ENCODE measurements around the gene TYW1.
"Not testable (repeated sequence)": the region's sequence is repeated elsewhere in the genome, so short reads cannot be mapped to it uniquely, and the experiment has no call there.

The TYW1 gene

DNA sequence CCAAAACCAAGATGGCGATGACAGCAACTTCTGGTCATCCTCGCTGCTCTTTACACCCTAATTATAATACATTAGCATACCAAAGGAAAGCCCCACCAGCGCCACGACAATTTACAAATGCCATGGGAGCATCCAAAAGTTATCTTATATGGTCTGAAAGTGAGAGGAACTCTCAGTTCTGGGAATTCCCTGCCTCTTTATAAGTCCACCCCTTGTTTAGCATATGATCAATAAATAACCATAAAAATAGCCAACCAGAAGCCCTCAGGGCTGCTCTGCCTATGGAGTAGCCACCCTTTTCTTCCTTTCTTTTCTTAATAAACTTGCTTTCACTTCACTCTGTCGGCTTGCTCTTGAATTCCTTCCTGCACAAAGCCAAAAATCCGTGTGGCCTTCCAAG is 262.7 kb downstream of the TYW1 start:
- not testable (repeated sequence) for DNase-seq

DNA sequence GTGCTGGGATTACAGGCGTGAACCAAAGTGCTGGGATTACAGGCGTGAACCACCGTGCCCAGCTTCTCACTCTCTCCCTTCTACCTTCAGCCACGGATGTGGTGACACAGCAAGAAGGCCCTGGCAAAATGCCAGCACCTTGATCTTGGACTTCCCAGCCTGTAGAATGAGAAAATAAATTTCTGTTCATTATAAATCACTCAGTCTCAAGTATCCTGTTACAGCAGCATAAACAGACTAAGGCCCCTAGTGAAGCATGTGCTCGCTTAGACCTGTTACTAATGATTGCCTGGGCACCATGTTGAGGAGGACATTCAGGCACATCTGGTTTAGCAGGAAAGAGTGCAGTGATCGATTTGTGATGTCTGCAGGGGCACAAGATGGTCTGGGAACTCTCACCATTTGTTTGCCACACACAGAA is 263.5 kb downstream of the TYW1 start:
- not testable (repeated sequence) for DNase-seq

DNA sequence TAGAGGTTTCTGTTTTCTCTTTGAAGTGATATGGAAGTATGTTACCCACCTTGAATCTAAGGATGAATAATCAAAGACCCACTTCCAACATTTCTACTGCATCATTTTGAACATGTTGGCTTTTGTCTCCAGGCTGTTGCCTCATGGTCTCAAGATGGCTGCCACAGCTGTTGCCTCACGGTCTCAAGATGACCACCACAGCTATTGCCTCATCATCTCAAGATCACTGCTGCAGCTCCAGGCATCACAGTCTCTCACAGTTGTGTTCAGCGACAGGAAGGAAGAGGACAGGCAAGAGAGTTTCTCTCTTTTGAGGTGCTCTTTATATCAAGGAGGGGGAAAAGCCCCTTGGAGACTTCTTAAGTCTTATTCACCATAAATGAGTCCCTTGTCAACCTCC is 267.4 kb downstream of the TYW1 start:
- not testable (repeated sequence) for DNase-seq

DNA sequence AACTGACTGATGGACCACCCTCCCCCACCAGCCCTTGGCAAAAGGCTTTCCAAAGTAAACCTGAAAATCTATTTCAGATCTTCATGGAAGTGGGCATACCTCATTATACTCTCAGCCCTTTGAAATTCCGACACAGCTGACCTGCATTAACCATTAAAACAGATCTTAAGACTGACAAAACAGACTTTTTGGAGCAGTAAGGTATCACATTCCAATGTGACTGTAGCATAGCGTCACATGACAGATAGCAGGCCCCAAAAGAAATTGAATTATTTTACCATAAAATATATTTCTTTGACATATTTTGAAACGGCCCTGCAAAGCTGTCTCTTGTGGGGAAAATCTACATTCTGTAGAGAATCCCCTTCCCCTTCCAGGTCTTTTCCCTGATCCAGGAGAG is 269.4 kb downstream of the TYW1 start:
- not testable (repeated sequence) for DNase-seq

DNA sequence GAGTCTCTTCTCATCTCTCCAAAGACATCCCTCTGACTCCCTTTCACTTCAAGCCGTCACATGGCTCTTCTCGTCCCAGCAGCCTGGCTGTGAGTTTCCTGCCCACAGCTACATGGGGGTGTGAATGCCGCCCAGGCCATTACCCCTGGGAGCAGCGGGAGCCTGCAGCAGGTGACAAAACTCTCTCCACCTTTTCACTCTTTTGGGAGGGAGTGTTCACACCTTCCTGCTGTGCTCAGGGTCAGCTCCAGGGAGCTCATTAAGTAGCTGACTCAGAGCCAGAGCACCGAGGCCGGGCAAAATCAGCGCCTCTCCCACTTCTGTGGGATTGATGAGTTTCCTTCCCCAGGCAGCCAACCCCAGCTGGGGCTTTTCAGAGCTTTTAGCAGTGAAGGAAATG is 271.3 kb downstream of the TYW1 start:
- DNase-seq, result no peak

DNA sequence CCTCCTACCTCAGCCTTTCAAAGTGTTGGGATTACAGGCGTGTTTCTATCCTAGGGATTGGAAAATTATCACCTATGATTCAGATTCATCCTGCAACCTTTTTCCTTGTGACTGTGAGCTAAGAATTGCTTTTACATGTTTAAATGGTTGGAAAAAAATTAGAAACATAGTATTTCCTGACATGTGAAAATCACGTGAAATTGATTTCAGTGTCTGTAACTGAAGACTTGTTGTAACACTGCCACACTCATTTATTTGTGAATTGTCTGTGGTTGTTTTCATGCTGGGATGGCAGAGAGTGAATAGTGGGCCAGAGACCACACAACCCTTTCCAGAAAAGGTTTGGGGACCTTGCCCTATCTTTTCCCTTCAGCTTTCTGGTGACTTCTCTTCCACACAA is 273.3 kb downstream of the TYW1 start:
- not testable (repeated sequence) for DNase-seq

All from fibroblast of skin of right quadriceps (primary cell).